LHCN-M2 (cell line): Measurements from ENCODE around the gene RAF1. TPM values are rescaled to one million over a fixed set of nuclear protein-coding genes. Genes with fewer than 3 reads are reported as not detected.

Source experiments
- DNase-seq: peaks from one replicate; pipeline ENCODE4 v3.0.0-alpha.2; 2012; ENCODE audit warnings: low read depth
- total RNA-seq: library from RNA; depleted of rRNA; stranded (reverse); fragments of >200 nt; gene quantifications from 2 replicates; pipeline ENCODE4 v1.2.3, GENCODE V29; 2014

The RAF1 gene
- total RNA-seq, 1 experiment from 2014 or later, result 115 TPM

DNA sequence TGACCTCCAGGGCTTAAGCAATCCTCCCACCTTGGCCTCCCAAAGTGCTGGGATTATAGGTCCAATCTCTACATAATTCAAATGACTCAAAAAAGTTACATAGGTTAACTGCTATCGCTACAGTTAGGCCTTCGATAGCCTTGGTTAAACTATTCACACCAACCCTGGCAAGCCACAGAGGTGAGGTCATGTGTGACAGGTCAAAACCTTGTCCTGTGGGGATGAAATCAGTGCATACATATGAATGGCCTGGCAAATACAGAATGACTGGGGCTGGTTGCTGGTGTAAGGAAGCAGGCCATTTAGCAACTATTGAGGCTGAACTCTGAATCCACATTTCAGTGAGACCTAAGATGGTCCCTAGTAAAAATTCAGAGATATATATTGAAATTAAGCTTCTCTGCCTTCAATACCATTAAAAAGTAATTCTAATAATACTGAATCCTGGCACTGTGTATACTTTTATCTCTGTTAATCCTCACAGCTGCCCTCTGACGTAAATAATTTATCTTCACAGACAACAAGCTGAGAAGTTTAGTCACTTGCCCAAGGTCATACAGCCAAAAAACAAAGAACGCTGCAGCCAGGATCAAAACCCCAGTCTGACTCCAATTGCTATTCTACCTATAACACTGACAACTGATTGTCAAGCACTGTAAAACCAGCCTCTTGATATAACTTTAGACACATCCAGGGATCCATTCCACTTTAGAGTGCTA is 71.8 kb downstream of the RAF1 start:
- DNase-seq, result no peak

DNA sequence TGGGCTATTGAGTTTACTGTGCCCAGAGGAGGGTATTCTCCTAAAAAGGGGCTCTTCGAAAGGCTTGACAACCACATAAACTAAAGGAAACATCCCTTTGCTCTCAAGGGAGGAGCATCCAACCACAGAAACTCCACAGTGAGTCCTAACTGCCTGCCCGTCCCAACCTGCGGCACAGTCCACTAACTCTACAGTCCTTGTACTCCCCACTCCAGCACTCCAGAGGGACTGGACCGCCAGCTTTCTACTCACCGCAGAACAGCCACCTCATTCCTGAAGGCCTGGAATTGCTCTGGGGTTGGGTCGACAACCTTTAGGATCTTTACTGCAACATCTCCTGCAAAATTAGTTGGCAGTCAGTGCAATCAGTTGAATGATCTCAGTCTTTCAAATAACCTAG is 72.5 kb downstream of the RAF1 start:
- DNase-seq, result no peak

DNA sequence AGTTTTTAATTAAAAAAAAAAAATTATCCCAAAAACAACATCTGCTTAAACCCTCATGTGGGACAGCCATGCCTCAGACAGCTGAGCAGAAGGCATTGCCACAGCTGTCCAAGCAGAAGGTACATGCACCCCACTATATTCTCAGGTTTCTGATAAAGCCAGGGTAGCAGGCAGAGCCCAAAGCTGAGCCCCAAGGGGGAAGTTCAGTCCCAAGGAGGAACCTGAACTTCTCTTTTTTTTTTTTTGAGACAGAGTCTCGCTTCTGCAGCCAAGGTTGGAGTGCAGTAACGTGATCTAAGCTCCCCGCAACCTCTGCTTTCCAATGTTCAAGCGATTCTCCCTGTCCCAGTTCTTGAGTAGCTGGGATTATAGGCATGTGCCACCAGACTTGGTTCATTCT is 73.8 kb downstream of the RAF1 start:
- no peak for DNase-seq

DNA sequence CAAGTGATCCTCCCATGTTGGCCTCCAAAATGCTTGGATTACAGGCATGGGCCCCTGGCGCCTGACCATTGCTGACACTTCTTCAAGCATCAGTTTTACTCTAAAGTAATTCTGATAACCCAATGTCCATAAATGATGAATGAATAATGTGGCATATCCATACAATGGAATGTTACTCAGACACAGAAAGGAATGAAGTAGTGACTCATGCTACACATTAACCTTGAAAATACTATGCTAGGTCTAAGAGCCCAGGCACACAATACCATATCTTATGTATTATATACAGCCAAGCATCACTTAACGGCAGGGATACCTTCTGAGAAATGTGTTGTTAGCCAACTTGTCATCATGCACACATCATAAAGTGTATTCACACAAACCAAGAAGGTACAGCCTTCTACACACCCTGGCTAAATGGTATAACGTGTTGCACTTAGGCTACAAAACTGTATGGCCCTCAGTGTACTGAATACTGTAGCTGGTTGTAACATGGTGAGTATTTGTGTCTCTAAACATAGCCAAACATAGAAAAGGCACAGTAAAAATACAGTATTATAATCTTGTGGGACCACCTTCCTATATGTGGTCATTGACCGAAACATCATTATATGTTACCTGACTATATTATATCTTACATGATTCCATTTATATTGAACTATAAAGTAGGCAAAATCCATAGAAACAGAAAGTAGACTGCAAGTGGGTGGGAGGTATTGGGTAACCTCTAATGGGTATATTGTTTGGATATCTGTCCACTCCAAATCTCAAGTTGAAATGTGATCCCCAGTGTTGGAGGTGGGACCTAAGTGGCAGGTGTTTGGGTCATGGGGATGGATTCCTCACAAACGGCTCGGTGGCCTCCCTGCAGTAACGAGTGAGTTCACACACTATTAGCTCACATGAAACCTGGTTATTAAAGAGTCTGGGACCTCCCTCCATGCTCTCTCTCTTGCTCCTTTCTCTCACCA is 75.6 kb downstream of the RAF1 start:
- DNase-seq, result no peak

DNA sequence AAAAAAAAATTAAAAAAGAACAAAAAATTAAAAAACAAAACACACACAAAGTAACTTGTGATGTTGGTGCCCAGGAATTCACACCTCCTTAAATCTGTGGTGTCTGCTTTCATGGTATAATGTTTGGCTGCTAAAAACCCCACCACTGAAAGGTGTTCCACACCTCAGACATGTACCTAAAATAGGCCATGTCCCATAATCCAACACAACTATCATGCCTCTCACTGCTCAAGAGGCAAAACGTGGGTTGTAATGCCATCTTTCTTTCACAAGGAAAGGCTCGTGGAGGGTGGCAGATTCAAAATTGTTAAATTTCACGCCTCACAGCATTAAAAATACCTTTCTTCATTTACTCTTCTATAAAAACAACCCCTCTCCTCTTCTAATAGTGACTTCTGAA is 77.5 kb downstream of the RAF1 start:
- no peak for DNase-seq

DNA sequence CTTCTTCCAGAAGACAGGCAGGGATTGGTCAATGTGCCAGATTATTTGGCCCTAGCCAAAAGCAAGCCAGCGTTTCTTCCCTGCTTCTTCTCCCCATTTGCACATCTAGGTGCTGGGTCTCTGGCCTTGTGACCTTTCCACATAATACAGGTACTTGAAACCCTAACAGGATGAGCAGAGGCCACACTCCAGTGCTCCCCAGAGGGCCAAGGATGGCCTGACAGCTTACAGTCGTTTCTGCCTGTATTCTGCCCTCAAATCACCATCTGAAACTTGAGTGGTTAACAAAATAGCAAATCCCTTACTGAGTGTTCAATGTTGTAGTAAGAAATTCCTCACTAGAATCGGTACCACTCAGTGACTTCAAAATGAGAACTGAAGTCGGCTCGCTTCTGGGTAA is 77.9 kb downstream of the RAF1 start:
- no peak for DNase-seq

DNA sequence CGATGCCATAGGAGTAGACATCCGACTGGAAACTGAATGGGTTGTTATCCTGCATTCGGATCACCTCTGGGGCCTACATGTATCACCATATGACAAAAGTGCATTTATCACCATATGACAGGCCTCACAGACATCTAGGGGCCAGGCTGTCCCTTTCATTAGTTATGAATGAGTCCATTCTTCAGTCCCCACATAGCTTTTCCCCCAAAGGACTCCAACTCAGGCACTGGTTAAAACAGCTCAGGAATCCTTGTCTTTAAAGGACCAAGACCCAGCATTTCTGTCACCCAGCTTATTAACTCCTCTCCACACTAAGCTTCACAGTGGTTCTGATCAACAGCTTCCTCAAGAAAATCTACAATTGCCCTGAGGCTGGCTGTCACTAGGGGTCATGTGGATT is 78.7 kb downstream of the RAF1 start:
- no peak for DNase-seq

DNA sequence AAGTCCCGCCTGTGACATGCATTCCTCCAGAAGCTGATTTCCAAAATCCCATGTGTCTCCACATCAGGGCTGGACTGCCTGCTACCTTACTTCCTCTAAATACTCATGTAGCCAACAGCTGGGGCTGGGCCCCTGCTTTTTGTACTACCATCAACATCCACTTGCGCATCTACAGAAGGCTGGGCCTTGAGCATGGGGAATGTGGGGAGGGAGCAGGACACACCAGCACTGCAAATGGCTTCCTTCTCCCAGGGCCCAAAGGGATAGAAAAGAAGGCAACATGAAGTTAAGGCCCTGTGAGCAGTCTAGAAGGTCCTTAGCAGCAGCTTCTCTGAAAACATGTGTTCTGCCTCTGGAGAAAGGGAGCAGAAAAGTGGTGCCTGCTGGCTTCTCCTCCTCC is 79.8 kb downstream of the RAF1 start:
- no peak for DNase-seq

DNA sequence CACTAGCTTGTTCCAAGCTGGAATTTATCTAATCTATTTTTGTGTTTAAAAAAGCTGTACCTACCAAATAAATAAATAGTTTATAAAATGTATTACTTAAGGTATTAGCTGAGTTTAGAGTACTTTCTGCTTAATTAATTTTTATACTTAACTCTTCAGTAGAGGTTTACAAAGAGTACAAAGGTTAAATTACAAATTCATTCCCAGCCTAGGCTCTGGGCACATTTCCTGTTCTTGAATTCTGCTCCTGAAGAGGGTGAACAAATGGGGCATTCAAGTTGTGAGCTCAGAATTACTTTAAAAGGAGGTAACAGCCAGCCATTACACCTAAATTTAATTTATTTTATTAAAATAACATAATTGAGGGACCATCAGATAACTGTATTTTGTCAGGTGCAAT is 80.6 kb downstream of the RAF1 start:
- DNase-seq, result no peak

DNA sequence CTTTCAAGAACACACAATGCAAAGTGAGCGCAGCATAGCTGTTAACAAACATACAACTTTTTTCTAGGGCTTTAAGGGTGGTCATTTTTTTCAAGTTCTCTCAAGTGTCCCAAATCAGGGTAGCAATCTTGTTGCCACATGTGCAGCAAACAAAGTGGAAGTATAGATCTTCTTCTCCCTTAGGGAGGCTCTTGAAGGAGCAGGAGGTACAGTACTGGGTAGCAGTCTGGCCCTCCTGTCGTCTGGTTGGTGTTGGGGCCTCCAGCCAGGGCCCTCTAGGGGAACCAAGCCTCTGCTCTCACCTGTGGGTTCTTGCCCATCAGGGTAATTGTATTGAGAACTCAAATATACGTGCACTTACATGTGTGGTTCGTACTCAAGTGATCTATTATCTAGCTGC is 81.2 kb downstream of the RAF1 start:
- DNase-seq, result no peak

DNA sequence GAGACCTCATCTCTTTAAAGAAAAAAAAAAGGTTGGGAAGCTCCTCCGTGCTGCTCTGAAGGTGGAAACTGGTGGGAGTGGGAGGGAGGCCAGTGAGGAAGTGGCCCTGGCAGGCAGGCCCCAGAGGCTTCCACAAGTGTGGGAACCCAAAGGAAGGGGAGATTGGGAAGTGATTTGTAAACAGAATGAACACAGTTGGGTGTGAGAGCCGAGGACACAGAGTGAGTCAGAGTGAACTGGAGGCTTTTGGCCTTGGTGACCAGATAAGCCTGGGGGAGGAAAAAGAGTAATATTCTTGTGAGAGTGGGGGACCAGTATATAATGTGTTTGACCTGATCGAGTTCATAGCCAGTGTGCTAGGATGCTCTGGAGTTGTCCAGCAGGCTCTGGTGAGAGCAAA is 84.0 kb downstream of the RAF1 start:
- peak; percentile 37 for DNase-seq

DNA sequence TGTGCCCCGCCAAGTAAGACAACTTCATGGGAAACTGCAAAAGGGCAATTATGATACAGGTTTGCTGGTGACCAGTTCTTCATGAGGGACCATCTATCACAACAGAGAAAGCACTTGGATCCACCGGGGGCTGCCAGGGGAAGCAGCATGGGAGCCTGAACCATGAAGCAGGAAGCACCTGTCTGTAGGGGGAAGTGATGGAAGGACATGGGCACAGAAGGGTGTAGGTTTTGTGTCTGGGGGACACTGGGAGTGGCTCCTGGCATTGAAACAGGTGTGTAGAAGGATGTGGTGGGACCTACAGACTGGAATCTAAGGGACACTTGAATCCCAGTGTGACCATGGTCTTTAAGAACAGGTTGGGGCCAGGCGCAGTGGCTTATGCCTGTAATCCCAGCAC is 84.5 kb downstream of the RAF1 start:
- DNase-seq, result no peak

DNA sequence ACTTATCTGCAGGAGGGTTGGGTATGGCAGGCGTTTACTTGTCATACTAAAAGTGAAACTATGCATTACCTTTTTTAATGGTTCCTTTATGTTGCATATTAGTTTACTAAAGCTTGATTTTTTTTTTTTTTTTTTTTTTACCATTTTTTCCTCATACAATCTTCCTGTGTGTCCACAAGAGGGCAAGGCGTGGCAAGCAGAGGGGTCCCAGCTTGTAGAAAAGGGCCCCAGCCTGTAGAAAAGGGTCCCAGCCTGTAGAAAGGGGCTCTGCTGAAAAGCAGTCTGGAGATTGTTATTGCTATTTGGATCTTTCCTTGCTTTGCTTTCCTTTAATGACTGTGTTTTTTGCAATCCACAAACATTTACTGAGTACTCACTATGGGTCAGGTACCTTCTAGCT is 85.2 kb downstream of the RAF1 start:
- no peak for DNase-seq

DNA sequence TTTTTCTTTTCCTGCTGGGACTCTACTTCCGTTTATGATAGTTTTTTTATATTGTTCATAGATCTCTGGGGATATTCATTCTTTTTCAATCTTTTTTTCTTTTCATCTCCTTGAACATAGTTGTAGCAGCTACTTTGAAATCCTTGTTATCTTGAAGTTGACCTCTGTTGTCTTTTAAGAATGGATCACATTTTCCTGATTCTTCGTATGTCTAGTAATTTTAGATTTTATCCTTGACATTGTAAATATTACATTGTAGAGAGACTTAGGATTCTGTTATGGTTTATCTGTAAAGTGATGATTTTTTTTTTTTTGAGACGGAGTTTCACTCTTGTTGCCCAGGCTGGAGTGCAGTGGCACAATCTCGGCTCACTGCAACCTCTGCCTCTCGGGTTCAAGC is 86.5 kb downstream of the RAF1 start:
- no peak for DNase-seq

DNA sequence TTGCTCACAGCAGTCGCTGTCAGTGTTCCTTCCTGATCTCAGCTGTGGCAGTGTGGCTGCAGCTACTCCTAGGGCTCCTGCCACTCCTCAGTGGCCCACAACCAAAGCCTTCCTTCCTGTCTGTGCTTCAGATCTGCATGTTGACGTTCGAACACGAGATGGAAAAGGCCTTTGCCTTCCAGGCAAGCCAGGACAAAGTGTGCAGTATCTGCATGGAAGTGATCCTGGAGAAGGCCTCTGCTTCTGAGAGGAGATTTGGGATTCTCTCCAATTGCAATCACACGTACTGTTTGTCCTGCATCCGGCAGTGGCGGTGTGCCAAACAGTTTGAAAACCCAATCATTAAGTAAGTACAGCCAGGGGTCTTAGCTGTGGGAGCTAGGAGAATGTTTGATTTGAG is 89.3 kb downstream of the RAF1 start:
- no peak for DNase-seq

DNA sequence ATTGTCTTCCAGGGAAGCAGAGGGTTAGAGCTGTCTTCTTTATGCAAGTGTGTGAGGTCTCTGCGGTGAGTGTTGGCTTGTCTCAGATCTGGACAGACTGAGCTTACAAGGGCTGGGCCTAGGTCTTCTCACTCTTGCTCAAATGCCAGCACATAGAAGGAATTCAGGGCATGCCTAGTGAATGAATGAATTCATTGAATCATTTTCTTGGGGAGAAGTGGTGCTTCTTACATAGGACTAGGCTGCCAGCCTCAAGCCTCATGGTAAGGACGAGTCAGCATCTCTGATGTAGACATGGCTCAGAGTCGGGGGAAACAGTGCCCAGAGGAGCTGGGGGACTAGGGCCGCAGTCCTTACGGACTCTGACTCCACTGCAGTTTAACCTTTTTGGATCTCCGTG is 89.8 kb downstream of the RAF1 start:
- DNase-seq, result no peak

DNA sequence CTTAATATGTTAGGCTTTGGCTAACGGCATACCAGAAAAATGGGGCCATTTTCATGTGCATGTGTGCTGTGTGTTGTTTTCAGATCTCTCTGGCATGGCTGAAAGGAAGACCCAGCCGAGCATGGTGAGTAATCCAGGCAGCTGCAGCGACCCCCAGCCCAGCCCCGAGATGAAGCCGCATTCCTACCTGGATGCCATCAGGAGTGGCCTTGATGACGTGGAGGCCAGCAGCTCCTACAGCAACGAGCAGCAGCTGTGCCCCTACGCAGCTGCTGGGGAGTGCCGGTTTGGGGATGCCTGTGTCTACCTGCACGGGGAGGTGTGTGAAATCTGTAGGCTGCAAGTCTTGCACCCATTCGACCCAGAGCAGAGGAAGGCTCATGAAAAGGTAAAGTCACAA is 91.9 kb downstream of the RAF1 start:
- no peak for DNase-seq

DNA sequence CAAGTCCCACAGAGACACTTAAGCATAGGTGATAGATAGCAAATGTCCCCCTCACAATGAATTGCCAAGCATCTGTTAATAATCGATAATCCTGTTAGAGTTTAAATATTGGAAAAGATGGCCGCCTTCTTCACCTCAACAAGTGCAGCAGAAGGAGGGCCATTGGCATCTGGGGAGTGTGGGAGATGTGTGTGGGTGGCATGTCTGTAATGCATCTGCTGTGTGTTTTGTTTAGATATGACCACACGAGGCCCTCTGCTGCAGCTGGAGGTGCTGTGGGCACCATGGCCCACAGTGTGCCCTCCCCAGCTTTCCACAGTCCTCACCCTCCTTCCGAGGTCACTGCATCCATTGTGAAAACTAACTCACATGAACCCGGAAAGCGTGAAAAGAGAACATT is 94.1 kb downstream of the RAF1 start:
- DNase-seq, result no peak

DNA sequence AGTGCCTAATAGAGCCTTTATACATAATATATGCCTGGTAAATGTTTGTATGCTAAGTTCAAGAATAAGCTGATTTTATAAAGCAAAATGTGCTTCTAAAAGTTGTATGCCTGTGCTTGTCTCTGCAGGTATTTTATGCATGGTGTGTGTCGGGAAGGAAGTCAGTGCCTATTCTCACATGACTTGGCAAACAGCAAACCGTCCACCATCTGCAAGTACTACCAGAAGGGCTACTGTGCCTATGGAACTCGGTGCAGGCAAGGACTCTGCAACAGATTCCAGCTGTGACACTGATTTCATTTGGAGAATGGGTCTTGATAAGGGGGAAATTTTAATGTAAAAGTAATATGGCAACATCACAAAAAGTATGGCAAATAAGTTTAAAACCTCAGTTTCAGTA is 95.2 kb downstream of the RAF1 start:
- DNase-seq, result no peak

DNA sequence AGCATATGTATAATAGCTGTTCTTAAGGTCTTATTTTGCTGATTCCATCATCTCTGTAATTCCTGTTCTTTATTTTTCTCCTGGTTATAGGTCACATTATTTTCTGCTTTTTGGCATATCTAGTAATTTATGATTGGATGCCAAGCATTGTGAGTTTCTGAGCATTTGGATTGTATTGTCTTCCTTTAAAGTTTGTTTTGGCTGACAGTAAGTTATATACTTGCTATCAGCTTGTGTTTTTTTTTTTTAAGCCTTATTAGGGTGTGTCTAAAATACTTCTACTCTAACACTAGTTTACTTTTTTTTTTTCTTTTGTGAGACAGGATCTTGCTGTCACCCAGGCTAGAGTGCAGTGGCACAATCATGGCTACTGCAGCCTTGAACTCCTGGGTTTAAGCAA is 96.9 kb downstream of the RAF1 start:
- no peak for DNase-seq

DNA sequence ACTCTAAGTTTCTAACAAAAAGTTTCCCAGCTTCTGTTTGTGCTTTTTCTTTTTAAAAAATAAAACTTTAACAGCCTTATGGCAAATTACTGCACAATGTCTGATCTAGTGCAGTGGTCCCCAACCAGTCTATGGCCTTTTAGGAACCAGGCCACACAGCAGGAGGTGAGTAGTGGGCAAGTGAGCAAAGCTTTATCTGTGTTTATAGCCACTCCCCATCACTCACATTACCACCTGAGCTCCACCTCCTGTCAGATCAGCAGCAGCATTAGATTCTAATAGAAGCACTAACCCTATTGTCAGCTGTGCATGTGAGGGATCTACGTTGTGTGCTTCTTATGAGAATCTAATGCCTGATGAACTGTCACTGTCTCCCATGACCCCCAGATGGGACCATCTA is 101.5 kb downstream of the RAF1 start:
- no peak for DNase-seq

DNA sequence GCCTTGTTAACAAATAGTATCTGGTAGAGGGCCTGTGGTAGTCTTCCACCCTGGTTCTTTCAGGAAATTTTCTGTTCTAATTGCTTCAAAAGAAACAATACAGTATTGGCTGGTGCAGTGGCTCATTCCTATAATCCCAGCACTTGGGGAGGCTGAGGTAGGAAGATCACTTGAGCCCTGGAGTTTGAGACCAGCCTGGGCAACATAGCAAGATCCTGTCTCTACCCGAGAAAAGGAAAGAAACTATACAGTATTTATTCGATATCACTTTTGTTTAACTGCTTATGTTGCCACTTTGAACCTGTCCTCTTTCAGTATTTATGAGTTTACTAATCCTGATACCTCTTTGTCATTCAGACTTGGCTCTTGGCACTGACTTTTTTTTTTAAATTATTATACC is 102.5 kb downstream of the RAF1 start:
- no peak for DNase-seq
